ENCODE data around the gene OR2T11. TPM values are rescaled to one million over a fixed set of nuclear protein-coding genes. Genes with fewer than 3 reads are reported as not detected.
"Not testable (repeated sequence)": the region's sequence is repeated elsewhere in the genome, so short reads cannot be mapped to it uniquely, and the experiment has no call there.

The OR2T11 gene
- total RNA-seq, 1 experiment from 2014 or later, result not detected

DNA sequence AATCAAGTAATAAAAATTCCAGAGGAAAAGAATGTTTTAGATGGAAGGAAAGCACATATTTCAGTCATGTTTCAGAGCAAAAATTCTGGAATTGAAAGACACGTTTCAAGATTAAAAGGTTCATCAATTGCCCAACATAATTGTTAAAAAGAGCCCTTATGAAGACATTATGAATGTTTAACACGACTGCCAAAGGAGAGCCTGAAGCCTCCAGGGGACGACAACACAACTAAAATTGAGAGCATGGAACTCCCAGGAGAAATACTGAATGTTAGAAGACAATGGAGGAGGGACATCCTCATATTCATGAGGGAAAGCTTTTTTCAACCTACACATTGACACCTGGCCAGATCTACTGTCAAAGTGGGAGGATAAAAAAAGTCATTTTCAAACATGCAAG, 16.0 kb downstream of the OR2T11 start:
- peak; percentile 21 for DNase-seq (ENCODE audit: low spot score)

DNA sequence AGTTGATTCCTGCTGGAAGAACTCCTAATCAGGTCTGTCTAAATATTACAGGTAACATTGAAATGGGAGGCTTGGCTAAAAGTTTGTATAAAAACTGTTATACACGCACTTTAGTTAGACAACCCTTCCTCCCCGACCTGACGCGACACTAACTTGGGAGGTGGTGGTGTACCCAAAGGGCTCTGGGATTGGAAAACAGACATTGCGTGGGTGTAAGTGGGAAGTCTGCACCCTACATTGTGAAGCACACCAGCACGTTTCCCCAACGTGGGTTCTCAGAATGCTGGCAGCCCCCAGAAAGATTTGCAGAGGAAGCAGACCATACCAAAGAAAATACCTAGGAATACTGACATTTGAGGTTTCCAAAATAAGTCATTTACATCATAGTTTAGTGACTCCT, 16.8 kb downstream of the OR2T11 start:
- no peak for DNase-seq (ENCODE audit: low spot score)

DNA sequence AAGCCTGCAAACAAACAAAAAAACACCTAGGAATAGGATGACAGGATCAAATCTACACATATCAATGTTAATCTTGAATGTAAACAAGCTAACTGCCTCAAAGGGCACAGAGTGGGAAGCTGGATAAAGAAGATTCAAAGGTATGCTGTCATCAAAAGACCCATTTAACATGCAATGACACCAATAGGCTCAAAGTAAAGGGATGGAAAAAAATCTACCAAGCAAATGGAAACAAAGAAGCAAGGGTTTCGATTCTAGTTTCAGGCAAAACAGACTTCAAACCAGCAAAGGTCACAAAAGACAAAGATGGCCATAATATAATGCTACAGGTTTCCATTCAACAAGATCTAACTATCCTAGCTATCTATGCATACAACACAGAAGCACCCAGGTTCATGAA, 21.1 kb downstream of the OR2T11 start:
- DNase-seq (ENCODE audit: low spot score), result no peak

DNA sequence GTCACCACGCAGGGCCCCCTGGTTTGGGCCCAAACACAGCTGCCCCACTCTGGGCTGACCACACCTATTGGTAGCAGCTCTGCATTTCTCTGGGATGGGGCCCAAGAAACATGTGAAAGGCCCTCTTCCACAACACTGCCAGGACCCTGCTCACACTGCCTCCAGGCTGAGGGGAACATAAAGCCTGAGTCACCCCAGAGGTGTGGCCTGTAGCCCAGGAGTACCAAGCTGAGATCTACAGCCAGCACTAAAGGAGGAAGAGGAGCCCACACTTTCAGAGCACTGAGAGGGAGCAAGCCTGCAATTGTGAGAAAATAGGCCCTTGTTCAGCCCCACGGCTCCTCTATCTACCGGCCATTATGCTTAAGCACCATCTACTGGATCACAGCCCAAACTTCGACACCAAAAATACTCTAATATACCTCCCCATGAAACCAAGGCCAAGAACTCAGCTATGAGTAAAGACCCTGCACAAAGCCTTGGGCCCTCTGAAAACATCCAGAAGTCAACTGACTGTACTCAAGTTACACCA, 22.9 kb downstream of the OR2T11 start:
- DNase-seq (ENCODE audit: low spot score), result peak; percentile 29

DNA sequence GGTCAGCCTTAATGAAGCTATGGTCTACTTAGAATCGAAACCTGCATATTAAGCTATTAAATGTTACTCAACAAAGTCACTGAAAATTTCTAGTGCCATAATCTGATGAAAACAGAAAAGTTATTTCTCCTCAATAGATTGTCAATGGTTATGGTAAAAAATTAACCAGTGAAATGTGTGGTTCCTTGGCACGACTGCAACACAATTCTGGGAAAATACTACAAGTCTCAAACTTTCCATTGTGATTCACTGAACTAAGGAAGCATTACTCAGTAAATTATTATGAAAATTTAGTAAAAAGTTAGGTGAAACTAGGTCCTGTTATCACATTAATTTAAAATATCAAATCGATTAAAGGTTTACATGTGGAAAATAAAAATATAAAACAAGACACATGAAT, 24.6 kb downstream of the OR2T11 start:
- no peak for DNase-seq (ENCODE audit: low spot score)

DNA sequence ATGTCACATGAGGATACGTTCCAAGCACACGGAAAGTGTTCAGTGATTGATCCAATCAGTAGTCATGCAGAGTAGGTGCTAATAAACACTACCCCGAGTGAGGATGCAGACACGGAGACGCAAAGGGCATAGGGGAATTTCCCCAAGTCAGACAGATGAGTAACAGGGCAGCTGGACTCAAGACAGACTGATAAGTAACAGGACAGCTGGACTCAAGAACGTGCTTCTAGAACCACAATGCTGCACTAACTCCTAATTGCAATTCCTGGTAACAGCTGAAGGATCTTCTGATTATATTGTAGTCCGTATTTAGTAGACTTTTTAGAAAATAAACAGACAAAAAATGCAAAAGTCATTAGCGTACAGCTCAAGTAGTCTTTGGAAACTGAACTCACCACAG, 35.5 kb downstream of the OR2T11 start:
- DNase-seq (ENCODE audit: low spot score), result no peak

DNA sequence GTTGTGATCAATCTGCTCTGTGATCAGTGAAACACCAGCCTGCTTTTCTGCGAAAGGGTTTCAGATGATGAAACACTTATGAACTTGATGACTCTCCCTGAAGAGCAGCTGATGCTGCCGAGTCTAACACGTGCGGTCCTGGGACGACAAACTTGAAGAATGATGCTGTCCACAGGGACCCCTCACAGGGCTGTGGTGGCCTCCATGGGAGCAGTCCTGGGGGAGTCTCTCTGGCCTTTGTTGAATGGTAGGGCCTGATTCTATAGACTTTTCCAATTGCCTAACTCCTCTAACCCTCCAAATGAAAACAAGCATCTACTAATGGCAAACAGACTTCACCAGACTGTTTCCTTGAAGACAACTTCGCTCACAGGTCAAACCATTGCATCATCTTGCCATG, 37.3 kb downstream of the OR2T11 start, which contains the start of gene OR2T10:
Gene OR2T10 (minus strand): TSS at position 112 of the 400 bp plus-strand sequence. CDS start 3,932 bp downstream, outside the sequence.
- no peak for DNase-seq (ENCODE audit: low spot score)

DNA sequence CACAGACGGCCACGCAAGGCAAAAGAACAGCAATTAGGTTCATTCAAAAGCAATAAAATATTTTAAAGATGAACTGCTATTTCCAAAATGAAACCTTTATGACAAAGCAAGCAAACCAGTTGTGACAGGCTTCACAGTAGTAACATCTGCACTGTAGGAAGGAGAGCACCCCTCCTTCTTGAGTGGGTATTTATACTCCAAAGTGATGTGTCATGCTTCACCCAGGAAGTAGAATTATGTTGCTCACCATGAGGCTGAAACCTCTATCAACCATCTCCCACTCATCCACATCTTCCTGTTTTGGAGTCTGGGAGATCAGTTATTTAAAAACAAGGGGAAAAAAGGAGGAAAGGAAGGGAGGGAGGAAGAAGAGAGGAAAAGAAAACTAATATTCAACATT, 38.3 kb downstream of the OR2T11 start:
- peak; percentile 36 for DNase-seq (ENCODE audit: low spot score)

DNA sequence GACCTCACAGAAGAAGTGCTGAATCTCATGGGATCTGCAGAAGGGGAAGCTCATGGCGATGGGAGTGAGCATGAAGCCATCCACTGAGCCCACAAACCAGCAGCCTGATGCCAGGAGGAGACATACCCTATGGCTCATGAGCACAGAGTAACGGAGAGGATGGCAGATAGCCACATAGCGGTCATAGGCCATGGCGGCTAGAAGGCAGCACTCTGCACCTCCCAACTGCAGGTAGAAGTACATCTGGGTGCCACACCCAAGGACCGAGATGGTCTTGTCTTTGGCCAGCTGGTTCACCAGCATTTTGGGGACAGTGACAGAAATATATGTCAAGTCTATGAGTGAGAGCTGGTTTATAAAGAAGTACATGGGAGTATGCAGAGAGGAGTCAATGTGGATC, 41.7 kb downstream of the OR2T11 start:
- no peak for DNase-seq (ENCODE audit: low spot score)

DNA sequence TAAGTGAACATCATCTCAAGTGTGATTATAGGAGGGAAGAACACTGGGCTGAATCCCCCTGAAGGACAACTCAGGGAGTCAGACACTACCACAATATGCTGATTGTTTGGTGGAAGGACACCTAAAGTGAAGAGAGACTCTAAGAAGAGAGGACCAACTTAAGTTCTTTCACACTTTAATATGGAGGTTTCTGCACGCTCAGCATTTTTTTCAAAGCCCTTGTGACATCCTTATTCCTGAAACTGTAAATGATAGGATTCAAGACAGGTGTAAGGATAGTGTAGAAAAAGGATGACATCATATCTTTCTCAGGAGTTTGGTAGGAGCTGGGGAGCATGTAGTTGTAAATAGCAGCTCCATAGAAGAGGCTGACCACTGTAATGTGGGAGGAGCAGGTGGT, 42.2 kb downstream of the OR2T11 start:
- DNase-seq (ENCODE audit: low spot score), result no peak

DNA sequence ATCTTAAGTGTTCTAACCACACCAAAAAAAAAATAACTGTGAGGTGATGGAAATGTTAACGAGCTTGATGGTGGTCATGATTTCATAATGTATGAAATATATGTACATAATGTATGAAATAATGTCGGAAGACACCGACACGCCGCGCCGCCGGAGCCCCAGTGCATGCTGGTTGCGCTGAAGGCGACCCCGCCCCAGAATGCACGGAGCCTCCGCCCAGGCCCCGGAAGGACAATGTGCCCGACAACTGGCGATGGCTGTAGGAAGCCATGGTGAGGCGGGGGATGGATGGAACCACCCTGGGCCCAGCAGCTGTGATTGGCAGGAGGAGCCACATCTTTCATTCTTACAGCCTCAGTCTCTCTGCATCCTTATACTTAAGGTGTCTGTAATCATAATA, 44.8 kb downstream of the OR2T11 start:
- DNase-seq (ENCODE audit: low spot score), result no peak

DNA sequence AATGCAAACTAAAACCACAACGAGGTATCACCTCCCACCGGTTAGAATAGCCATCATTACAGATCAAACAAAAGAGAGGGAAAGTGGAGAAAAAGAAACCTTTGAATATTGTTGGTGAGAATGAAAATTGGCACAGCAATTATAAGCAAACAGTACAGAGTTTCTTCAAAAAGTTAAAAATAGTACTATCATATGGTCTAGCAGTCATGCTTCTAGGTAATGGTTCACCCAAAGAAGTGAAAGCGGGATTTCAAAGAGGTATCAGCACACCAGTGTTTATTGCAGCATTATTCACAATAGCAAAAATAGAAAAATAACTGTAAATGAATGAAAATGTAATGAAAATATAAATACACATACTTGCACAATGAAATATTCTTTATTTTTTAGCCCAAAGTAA, 45.6 kb downstream of the OR2T11 start:
- DNase-seq (ENCODE audit: low spot score), result no peak

DNA sequence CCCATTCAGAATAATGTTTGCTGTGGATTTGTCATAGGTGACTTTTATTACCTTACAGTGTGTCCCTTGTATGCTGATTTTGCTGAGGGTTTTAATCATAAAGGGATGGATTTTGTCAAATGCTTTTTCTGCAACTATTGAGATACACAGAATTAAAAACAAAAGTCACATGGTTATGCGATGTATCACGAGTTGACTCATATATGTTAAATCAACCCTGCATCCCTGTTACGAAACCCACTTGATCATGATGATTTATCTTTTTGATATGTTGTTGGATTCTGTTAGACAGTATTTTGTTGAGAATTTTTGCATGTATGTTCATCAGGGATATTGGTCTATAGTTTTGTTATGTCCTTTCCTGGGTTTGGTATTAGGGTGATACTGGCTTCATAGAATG, 49.6 kb downstream of the OR2T11 start:
- DNase-seq (ENCODE audit: low spot score), result no peak

DNA sequence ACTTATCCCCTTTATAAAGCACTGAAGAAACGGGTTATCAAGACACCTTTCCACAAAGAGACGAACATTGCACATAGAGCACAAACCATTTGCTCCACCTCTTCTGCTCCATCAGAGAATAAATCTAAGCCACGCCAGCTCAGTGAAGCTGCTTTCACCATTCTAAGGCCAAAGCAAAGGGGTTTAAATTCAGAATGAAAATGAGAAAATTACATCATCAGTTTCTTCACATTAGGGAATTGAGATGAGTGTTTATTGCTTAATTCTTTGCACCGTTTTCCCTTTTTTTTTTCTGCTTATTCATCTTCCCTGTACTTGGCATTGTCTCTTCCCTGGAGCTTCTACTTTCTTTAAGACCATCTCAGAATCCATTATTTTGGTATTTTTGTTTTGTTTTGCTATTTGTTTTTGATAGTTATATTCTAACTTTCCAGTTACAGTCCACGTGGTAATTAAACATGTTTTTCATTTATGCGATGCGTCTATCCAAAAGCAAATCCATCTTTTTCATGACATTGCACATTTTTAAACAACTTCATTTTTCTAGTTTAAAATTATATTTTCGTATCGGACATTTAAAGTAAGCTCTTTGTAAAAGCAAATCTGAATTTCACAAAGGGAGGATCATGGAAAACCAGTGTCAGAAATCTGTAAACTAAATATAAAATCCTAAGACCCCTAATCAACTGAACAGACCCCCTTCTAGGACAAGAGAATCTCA, 58.5 kb downstream of the OR2T11 start:
- no peak for DNase-seq (ENCODE audit: low spot score)

DNA sequence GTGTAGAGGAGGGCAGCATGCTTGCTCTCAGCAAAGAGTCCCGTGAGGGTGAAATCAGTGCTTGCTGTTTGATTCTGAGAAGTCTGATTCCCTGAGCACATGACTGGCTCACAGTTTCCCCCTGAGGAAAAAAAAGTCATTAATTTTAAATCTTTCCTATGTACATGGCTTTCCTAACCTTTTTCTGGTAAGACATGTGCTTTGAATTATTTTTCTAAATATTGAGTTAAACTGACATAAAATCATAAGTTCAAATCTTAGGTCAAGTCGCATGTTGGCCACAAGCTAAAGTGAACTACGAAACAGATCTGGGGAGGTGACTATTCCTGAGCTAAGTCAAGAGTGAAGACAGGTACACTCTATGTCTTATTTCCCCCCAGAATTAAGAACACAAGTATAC, 60.2 kb downstream of the OR2T11 start, which contains the start of gene OR2T34:
Gene OR2T34 (minus strand): TSS at position 101 of the 400 bp plus-strand sequence. CDS start 0 bp downstream, at position 101.
- DNase-seq (ENCODE audit: low spot score), result not testable (repeated sequence)

DNA sequence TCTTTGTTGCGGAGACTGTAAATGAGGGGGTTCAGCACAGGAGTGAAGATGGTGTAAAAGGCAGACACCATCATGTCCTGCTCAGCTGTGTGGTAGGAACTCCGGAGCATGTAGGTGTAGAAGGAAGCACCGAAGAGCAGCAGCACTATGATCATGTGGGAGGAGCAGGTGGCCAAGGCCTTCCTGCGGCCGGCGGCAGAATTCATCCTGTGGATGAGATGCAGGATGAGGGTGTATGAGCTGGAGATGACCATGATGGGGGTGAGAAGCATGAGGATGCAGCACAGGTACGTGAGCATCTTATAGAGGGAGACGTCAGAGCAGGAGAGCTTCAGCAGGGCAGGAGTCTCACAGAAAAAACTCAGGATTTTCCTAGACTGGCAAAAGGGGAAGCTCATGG, 61.0 kb downstream of the OR2T11 start:
- DNase-seq (ENCODE audit: low spot score), result not testable (repeated sequence)

Other genes starting within 250 kb of the OR2T11 start
- gene OR2T1, start 232.0 kb downstream of the OR2T11 start, total RNA-seq (2014; rRNA removed; shearing (Covaris generic)), result not detected in 2 replicates
- gene OR2T2, start 189.5 kb downstream of the OR2T11 start, total RNA-seq (2014; rRNA removed; shearing (Covaris generic)), result not detected in 2 replicates
- not detected in 2 replicates for gene OR2T3, start 161.7 kb downstream of the OR2T11 start, total RNA-seq (2014; rRNA removed; shearing (Covaris generic))
- gene OR2T5, start 146.5 kb downstream of the OR2T11 start, total RNA-seq (2014; rRNA removed; shearing (Covaris generic)), result not detected in 2 replicates
- gene OR2G6, start 127.0 kb downstream of the OR2T11 start, total RNA-seq (2014; rRNA removed; shearing (Covaris generic)), result not detected in 2 replicates
- gene OR2T29, start 72.3 kb downstream of the OR2T11 start, total RNA-seq (2014; rRNA removed; shearing (Covaris generic)), result not detected in 2 replicates
- not detected in 2 replicates for gene OR2T34, start 60.3 kb downstream of the OR2T11 start, total RNA-seq (2014; rRNA removed; shearing (Covaris generic))
- gene OR2T10, start 37.4 kb downstream of the OR2T11 start, total RNA-seq (2014; rRNA removed; shearing (Covaris generic)), result not detected in 2 replicates
- gene OR2T35, start 10.2 kb upstream of the OR2T11 start, total RNA-seq (2014; rRNA removed; shearing (Covaris generic)), result not detected in 2 replicates
- not detected in 2 replicates for gene OR2T27, start 20.4 kb upstream of the OR2T11 start, total RNA-seq (2014; rRNA removed; shearing (Covaris generic))
- gene OR14I1, start 67.7 kb upstream of the OR2T11 start, total RNA-seq (2014; rRNA removed; shearing (Covaris generic)), result not detected in 2 replicates
- 3.3 and 5.1 TPM in 2 replicates for gene LYPD8, start 120.7 kb upstream of the OR2T11 start, total RNA-seq (2014; rRNA removed; shearing (Covaris generic))
- 9.1 and 10.0 TPM in 2 replicates for gene SH3BP5L, start 190.8 kb upstream of the OR2T11 start, total RNA-seq (2014; rRNA removed; shearing (Covaris generic))
- 14.4 and 14.7 TPM in 2 replicates for gene ZNF672, start 203.1 kb upstream of the OR2T11 start, total RNA-seq (2014; rRNA removed; shearing (Covaris generic))
- 5.2 and 5.3 TPM in 2 replicates for gene ZNF692, start 224.0 kb upstream of the OR2T11 start, total RNA-seq (2014; rRNA removed; shearing (Covaris generic))

Measured in H4 (cell line).